ENCODE data around the gene GALNS.

GALNS gene

GRCh38 chr16:88843256-88843655 is 13.5 kb downstream of the GALNS start:
- H3K27me3 ChIP-seq (ENCODE audit: control insufficient read depth, insufficient read depth, low read length, poor library complexity, severe bottlenecking), result no peaks in the 10 kb centered on the region
- H3K4me1 ChIP-seq (ENCODE audit: control insufficient read depth, insufficient read depth, low read length), result no peaks in the 10 kb centered on the region
- 91 to 92% methylated on average over 20 of the region's 20 CpGs for WGBS, 2 experiments
- H3K4me3 ChIP-seq (ENCODE audit: insufficient read depth, low read depth, low read length), result no peak overlapping the region
- H3K27ac ChIP-seq (ENCODE audit: insufficient read depth, low read depth, low read length, poor library complexity, severe bottlenecking), result no peak overlapping the region
- H3K9me3 ChIP-seq (ENCODE audit: control insufficient read depth, low read length), result no peaks in the 10 kb centered on the region
- peaks cover 4% of the 10 kb centered on the region for H3K36me3 ChIP-seq (ENCODE audit: control insufficient read depth, insufficient read depth, low read length)

GRCh38 chr16:88842806-88843205 is 13.9 kb downstream of the GALNS start:
- WGBS, 2 experiments, result 95% methylated on average over 25 of the region's 25 CpGs
- H3K9me3 ChIP-seq (ENCODE audit: control insufficient read depth, low read length), result no peaks in the 10 kb centered on the region
- H3K4me3 ChIP-seq (ENCODE audit: insufficient read depth, low read depth, low read length), result no peak overlapping the region
- H3K36me3 ChIP-seq (ENCODE audit: control insufficient read depth, insufficient read depth, low read length), result peaks cover 4% of the 10 kb centered on the region
- H3K27me3 ChIP-seq (ENCODE audit: control insufficient read depth, insufficient read depth, low read length, poor library complexity, severe bottlenecking), result no peaks in the 10 kb centered on the region
- H3K4me1 ChIP-seq (ENCODE audit: control insufficient read depth, insufficient read depth, low read length), result no peaks in the 10 kb centered on the region
- no peak overlapping the region for H3K27ac ChIP-seq (ENCODE audit: insufficient read depth, low read depth, low read length, poor library complexity, severe bottlenecking)

GRCh38 chr16:88842308-88842756 is 14.4 kb downstream of the GALNS start:
- WGBS, 2 experiments, result 89 to 91% methylated on average over 15 of the region's 15 CpGs
- no peaks in the 10 kb centered on the region for H3K4me1 ChIP-seq (ENCODE audit: control insufficient read depth, insufficient read depth, low read length)
- H3K27me3 ChIP-seq (ENCODE audit: control insufficient read depth, insufficient read depth, low read length, poor library complexity, severe bottlenecking), result no peaks in the 10 kb centered on the region
- H3K27ac ChIP-seq (ENCODE audit: insufficient read depth, low read depth, low read length, poor library complexity, severe bottlenecking), result no peak overlapping the region
- H3K4me3 ChIP-seq (ENCODE audit: insufficient read depth, low read depth, low read length), result no peak overlapping the region
- H3K9me3 ChIP-seq (ENCODE audit: control insufficient read depth, low read length), result no peaks in the 10 kb centered on the region
- H3K36me3 ChIP-seq (ENCODE audit: control insufficient read depth, insufficient read depth, low read length), result peaks cover 4% of the 10 kb centered on the region

DNA sequence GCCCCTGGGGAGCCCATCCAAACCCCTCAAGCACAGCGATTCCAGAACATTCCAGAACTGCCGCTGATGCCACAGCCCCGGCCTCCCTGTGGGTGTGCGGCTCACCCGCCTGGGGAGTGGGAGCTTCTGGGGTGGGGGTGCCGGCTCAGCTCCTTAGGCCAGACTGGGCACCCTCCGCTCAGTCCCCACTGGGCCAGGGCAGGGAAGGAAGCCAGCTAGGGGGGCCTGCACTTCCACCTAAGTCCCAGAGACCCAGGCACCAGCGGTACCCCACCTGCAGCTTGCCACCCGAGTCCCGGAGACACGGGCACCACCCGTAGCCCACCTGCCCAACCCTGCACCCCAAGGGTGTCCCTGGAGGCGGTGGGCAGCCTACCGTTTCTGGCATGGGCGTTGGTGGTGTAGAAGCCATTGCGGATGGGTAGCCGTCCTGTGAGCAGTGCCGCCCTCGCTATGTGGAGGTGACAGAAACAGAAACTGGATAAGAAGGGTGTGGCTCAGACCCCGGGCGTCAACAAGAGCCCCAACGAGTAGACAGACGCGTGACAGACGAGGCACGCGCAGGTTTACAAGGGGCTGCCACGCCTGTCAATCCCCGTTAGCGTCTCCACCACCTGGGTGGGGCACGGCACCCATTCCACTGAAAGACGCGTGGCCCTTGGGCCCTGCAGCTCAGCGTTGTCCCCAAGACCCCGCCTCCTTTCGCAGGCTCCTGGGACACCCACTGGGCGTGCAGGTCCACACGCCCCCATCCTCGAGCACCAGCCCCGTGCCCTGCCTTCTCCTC is 15.0 kb downstream of the GALNS start:
- H3K9me3 ChIP-seq (ENCODE audit: control insufficient read depth, low read length), result no peaks in the 10 kb centered on the region
- no peak overlapping the region for H3K4me3 ChIP-seq (ENCODE audit: insufficient read depth, low read depth, low read length)
- no peaks in the 10 kb centered on the region for H3K4me1 ChIP-seq (ENCODE audit: control insufficient read depth, insufficient read depth, low read length)
- no peak overlapping the region for H3K27ac ChIP-seq (ENCODE audit: insufficient read depth, low read depth, low read length, poor library complexity, severe bottlenecking)
- no peaks in the 10 kb centered on the region for H3K27me3 ChIP-seq (ENCODE audit: control insufficient read depth, insufficient read depth, low read length, poor library complexity, severe bottlenecking)
- H3K36me3 ChIP-seq (ENCODE audit: control insufficient read depth, insufficient read depth, low read length), result peaks cover 4% of the 10 kb centered on the region
- WGBS, 2 experiments, result 94 to 95% methylated on average over 40 of the region's 40 CpGs

GRCh38 chr16:88840600-88841215 is 16.0 kb downstream of the GALNS start:
- Histone ChIP-seq H3K36me3 (ENCODE audit: control insufficient read depth, insufficient read depth, low read length) (peaks cover 4% of the 10 kb centered on the region), H3K27ac (ENCODE audit: insufficient read depth, low read depth, low read length, poor library complexity, severe bottlenecking) (no peak overlapping the region), H3K4me3 (ENCODE audit: insufficient read depth, low read depth, low read length) (no peak overlapping the region), H3K9me3 (ENCODE audit: control insufficient read depth, low read length) (no peaks in the 10 kb centered on the region), H3K27me3 (ENCODE audit: control insufficient read depth, insufficient read depth, low read length, poor library complexity, severe bottlenecking) (no peaks in the 10 kb centered on the region), H3K4me1 (ENCODE audit: control insufficient read depth, insufficient read depth, low read length) (no peaks in the 10 kb centered on the region)
- WGBS, 2 experiments, result 95 to 96% methylated on average over 30 of the region's 30 CpGs

GRCh38 chr16:88839745-88840599 is 16.8 kb downstream of the GALNS start:
- Histone ChIP-seq H3K36me3 (ENCODE audit: control insufficient read depth, insufficient read depth, low read length) (peaks cover 4% of the 10 kb centered on the region), H3K4me1 (ENCODE audit: control insufficient read depth, insufficient read depth, low read length) (no peaks in the 10 kb centered on the region), H3K27ac (ENCODE audit: insufficient read depth, low read depth, low read length, poor library complexity, severe bottlenecking) (no peak overlapping the region), H3K4me3 (ENCODE audit: insufficient read depth, low read depth, low read length) (no peak overlapping the region), H3K27me3 (ENCODE audit: control insufficient read depth, insufficient read depth, low read length, poor library complexity, severe bottlenecking) (no peaks in the 10 kb centered on the region), H3K9me3 (ENCODE audit: control insufficient read depth, low read length) (no peaks in the 10 kb centered on the region)
- whole genome bisulfite sequencing, 2 experiments, result 95 to 96% methylated on average over 24 of the region's 24 CpGs

GRCh38 chr16:88839026-88839529 is 17.7 kb downstream of the GALNS start:
- 93 to 94% methylated on average over 39 of the region's 39 CpGs for WGBS, 2 experiments
- no peaks in the 10 kb centered on the region for H3K4me1 ChIP-seq (ENCODE audit: control insufficient read depth, insufficient read depth, low read length)
- no peaks in the 10 kb centered on the region for H3K9me3 ChIP-seq (ENCODE audit: control insufficient read depth, low read length)
- no peak overlapping the region for H3K4me3 ChIP-seq (ENCODE audit: insufficient read depth, low read depth, low read length)
- H3K27me3 ChIP-seq (ENCODE audit: control insufficient read depth, insufficient read depth, low read length, poor library complexity, severe bottlenecking), result no peaks in the 10 kb centered on the region
- H3K36me3 ChIP-seq (ENCODE audit: control insufficient read depth, insufficient read depth, low read length), result peaks cover 4% of the 10 kb centered on the region
- no peak overlapping the region for H3K27ac ChIP-seq (ENCODE audit: insufficient read depth, low read depth, low read length, poor library complexity, severe bottlenecking)

- Histone ChIP-seq H3K27ac (ENCODE audit: insufficient read depth, low read depth, low read length, poor library complexity, severe bottlenecking) (no peak overlapping the region), H3K27me3 (ENCODE audit: control insufficient read depth, insufficient read depth, low read length, poor library complexity, severe bottlenecking) (no peaks in the 10 kb centered on the region), H3K4me3 (ENCODE audit: insufficient read depth, low read depth, low read length) (no peak overlapping the region), H3K4me1 (ENCODE audit: control insufficient read depth, insufficient read depth, low read length) (no peaks in the 10 kb centered on the region), H3K36me3 (ENCODE audit: control insufficient read depth, insufficient read depth, low read length) (peaks cover 4% of the 10 kb centered on the region), H3K9me3 (ENCODE audit: control insufficient read depth, low read length) (no peaks in the 10 kb centered on the region)
- WGBS, 2 experiments, result 95 to 97% methylated on average over 19 of the region's 19 CpGs
These were observed 18.2 kb downstream of the GALNS start for GRCh38 chr16:88838566-88838965.

- no peak overlapping the region for H3K4me3 ChIP-seq (ENCODE audit: insufficient read depth, low read depth, low read length)
- H3K27me3 ChIP-seq (ENCODE audit: control insufficient read depth, insufficient read depth, low read length, poor library complexity, severe bottlenecking), result no peaks in the 10 kb centered on the region
- H3K4me1 ChIP-seq (ENCODE audit: control insufficient read depth, insufficient read depth, low read length), result no peaks in the 10 kb centered on the region
- H3K27ac ChIP-seq (ENCODE audit: insufficient read depth, low read depth, low read length, poor library complexity, severe bottlenecking), result no peak overlapping the region
- H3K9me3 ChIP-seq (ENCODE audit: control insufficient read depth, low read length), result no peaks in the 10 kb centered on the region
- 94 to 97% methylated on average over 20 of the region's 20 CpGs for WGBS, 2 experiments
- peaks cover 4% of the 10 kb centered on the region for H3K36me3 ChIP-seq (ENCODE audit: control insufficient read depth, insufficient read depth, low read length)
These were observed 18.9 kb downstream of the GALNS start for GRCh38 chr16:88837806-88838205.

- Histone ChIP-seq H3K9me3 (ENCODE audit: control insufficient read depth, low read length) (no peaks in the 10 kb centered on the region), H3K4me1 (ENCODE audit: control insufficient read depth, insufficient read depth, low read length) (no peaks in the 10 kb centered on the region), H3K4me3 (ENCODE audit: insufficient read depth, low read depth, low read length) (no peak overlapping the region), H3K27me3 (ENCODE audit: control insufficient read depth, insufficient read depth, low read length, poor library complexity, severe bottlenecking) (no peaks in the 10 kb centered on the region), H3K36me3 (ENCODE audit: control insufficient read depth, insufficient read depth, low read length) (peaks cover 4% of the 10 kb centered on the region), H3K27ac (ENCODE audit: insufficient read depth, low read depth, low read length, poor library complexity, severe bottlenecking) (no peak overlapping the region)
- WGBS, 2 experiments, result 95% methylated on average over 17 of the region's 17 CpGs
These were observed 20.0 kb downstream of the GALNS start for GRCh38 chr16:88836791-88837190.

All from ectodermal cell (in vitro differentiated cells).